Stimulated activated CD8-positive, alpha-beta memory T cell treated with anti-CD3 and anti-CD28 coated beads, Interleukin-12 subunit alpha, Interleukin-12 subunit beta, amount 100 ng/mL, for 4 hours (primary cell): ENCODE data around the gene ST7.

Experiments used
- DNase-seq: peaks from one replicate; pipeline ENCODE4 v3.0.0-alpha.2; 2020; ENCODE audit warnings: low read depth

ST7 gene

DNA sequence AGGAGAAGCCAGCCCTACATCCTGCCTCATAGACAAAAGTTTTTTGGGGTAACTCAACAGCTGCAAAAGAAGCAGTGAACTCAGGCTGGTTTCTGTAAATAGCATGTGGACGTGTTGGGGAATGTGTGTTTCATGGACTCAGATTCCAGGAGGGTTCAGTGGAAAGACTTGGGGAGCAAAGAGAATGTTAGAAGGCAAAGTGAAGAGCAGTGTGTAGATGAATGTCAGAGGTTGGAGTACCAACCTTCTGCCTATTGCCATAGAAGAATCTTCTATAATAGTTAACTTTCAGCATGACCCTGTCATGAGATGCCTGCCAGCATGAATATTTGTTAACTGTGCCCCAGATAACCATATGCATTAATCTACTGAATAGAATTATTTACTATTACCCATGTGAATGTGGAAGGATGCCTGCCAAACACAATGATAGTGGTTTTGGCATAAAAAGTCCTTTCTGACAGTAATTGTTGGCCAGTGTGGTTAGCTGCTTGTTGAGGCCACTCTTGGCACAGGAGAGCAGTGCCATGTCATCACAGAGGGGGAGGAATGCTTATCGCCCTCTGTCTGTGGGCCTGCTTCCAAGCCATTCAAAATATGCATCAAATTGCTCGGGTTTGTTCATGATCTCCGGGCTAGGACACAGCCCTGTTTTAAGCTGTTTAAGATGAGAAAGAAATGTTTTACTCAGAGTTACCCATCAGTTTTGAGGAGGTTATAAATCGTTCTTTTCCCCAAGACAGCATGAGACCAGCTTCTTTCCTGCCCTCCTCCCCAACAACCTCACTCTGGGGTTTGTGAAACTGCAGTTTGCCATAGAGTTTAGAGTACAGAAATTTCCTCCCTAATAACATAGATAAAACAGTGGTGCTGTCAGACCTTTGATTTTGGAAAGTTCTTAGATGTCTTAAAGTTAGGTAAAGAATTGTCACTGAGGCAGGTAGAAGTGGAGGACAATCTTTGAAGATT is 204.2 kb downstream of the ST7 start:
- no peak for DNase-seq

DNA sequence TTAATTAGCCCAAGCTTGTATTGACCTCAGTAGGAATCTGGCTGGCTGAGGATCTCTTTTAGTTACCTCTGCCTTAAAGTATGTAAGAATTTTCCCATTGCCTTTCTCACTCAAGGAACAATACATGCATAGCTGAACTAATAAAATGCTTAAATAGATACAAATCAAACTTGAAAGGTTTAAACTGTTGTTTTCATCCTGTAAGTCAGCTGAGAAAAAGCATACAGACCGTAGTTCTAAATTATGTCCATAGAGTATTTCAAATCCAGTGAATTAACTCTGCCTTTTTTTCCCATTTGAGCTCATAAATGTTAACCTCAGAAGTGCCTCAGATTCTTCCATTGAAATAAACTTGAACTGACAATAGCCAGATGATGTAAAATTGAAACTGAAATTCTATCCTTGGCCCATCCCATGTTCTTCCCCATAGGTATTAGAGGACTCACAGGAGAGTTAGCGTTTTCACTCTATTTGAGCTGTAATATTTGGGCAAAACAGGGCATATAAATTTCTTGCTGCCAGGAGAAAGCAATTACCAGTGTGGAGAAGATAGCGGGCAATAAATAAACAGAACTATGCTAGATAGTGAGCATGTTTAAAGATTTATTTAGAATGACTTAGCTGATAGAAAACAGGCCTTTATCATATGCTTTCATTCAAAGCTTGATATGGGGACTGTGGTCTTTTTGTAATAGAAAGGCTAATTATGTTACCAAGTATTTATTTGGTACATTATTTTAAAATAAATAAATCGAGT is 205.8 kb downstream of the ST7 start:
- DNase-seq: no peak

DNA sequence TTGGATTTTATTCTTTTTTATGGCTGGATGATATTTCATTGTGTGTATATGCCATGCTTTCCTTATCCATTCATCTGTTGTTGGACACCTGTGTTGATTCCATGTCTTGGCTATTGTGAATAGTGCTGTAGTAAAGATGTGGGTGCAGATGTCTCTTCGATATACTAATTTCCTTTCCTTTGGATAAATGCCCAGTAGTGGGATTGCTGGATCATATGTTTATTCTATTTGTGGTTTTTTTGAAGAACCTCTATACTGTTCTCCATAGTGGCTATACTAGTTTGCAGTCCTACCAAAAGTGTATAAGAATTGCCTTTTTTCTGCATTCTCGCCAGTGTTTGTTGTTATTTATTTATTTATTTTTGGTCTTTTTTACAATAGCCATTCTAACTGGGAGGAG is 209.8 kb downstream of the ST7 start:
- DNase-seq: no peak

DNA sequence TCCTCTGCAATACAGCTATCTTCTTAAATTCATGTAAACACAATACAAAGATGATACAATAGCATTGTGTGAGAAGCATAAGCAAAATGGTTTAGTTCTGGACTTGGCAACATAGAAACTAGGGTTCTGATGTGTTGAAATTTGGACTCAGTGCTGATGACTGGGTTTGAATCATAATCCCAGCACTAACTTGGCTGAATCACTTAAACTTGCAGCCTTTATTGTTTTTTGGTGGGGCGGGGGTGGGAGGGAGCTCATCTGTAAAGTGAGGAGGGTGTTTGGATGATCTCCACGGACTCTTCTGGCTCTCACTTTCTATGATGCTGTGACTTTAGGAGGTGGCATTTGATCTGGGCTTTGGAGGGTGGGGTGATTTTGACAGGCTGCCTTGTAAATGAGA is 211.3 kb downstream of the ST7 start:
- no peak for DNase-seq

DNA sequence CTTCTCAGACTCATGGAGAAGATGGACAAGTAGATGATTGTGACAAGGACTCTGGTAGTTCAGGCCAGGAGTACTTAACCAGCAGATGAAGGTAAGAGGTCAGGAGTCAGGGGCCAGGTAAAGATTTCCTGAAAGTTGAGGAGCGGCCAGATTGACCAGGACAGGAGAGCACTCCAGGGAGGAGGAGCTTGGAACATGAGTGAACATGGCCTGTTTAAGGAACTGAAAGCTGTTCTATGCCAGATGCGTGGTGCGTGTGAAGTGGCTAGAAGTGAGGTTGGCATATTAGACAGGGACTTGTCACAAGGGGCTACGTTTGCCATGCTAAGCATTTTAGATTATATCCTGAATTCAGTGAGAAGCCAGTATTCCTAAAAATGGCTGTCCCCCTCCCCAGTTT is 212.4 kb downstream of the ST7 start:
- no peak for DNase-seq

DNA sequence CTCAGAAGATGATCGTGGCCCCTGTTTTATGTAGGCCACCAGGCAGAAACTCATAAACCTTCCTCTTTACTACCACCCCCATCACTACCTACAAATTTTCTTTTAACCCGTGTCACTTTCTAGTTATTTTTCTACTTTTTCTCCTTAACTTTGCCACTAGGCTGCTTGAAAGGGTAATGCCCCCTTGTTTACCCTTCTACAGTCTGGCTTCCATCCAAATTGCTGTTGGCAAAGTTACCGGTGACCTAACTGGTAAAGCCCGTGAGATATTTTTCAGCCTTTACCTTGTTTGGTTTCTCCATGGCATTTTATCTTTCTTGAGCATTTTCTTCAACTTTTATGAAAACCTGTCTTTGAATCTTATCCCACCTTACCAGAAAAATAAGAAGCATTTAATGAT is 216.6 kb downstream of the ST7 start:
- no peak for DNase-seq

DNA sequence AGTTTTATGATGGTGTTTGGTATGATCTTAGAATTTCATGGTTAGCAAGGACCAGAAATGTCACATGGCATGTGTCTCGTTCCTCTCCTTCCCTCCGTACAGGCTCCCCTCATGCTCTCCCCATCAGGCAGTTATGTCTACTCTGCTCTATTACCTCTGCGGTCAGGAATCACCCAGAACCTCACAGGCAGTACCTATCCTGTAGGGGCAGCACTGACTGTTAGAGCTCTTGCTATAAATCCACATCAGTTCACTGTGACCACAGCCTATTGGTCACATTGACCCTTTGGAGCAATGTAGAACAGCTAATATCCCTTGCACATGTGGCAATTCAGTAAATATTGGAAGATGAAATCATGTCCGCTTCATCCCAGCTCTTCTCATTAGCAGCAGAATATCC is 217.8 kb downstream of the ST7 start:
- DNase-seq: no peak

DNA sequence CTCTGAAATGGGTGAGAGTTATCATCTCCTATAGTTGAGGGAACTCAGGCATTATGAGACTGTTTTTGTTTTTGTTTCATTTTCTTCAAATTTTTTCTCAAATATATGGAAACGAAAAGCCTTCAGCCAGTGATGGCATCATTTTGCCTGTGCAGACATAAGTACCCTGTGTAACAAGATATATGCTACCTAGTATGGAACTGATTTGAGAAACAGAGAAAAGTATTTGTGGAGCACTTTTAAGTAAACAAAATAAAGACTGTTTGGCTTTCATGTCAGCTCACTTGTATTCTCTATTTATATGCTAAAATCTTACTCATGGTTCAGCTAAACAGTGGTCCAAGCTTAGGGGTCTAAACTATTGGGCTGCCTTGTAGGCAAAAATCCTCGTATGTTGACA is 219.0 kb downstream of the ST7 start:
- DNase-seq: no peak

DNA sequence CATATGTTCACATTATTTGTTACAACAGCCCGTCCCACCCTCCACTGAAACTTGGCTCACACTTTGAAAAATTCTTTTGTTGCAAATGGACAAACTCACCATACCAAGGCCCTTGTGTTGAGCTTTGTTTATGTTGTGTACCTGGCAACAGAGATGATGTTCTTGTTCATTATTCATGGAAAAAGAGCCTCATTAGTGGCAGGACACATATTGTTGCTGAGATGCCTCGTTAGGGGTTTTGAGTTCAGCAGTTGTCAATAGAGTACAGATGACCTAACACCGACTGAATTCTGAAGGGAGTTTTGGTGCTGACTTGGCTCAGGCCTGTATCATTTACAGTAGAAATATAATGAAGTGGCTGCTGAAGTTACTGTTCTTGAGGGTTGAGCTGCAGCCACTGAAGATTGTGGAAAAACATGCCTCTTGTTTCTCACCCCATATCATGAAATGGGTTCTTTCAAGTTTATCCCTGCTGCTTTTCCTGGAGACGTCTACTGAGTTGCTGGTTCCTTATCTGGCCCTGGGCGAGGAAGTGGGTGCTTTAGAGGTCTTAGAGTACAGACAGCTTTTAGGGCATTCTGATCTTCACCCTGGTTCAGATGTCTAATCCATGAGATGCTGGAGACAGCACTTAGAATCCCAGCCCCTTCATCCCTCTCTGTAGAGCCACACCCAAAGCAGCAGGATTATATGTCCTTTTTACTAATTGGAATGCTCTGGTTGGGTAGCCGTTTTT is 219.9 kb downstream of the ST7 start:
- DNase-seq: no peak

DNA sequence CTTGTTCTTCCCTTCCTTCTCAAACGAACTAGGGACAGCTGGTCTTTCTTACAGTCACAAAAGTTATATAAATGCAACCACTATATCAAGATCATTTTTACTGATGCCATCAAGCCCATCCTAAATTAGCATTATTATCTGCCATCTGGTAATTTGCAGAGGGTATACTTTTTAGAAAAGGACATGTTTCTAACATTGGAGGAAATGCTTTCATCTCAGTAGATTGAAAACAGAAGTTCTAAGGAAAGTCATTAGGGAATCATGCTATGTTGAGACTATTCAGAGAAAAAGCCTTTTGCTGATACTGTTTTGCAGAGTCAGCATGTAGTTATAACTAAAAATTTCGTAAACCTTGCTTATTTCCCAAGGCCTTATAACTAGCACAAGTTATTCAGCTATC is 222.9 kb downstream of the ST7 start:
- DNase-seq: no peak

DNA sequence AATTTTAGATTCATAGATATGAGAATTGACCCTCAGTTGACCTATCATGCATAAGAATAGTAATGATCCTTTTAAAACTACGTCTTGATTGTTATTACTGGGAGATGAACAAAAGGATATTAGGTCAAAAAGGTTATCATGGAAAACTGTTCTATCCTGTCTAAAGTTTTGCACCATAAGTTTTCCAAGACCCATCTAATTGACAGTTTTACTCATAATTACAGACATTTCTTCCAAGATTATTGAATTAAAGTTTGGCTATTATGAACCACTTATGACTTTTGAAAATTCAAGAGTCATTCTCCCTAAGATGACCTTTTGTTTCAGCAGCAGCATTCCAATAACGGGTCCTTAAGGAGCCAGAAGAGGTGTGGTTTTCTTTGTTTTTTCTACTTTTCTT is 225.3 kb downstream of the ST7 start:
- no peak for DNase-seq

DNA sequence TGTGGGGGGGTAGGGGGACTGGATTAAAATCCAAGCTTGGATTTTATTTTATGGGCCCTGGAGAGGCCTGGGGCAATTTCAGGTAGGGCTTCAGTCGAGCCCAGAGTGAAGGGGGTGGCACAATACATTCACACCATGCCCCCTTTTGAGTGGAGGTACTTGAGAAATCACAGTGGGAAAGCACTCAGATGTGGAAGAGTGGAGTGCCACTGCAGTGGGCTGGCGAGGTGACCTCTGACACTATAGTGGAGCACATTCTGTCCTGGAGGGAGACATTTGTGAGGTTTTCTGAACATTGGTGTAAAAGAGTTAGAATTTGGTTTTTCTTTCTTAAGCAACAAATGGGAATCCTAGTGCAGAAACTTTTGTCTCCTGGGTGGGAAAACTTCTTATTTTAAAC is 226.4 kb downstream of the ST7 start:
- DNase-seq: no peak

DNA sequence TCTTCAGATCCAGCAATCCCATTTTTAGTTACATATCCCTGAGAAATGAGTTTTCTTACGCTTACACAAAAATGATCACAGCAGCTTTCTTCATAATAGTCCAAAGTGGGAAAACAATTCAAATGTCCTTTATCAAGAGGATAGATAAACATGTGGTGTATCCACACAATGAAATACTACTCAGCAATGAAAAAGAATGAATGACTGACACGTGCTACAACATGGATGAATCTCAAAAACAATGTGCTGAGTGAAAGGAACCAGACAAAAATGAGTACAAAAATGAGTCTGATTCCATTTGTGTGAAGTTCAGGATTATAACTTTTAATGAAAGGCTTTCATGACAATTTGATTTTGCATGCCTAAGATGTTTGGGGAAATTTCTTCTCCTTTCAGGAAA is 230.4 kb downstream of the ST7 start:
- no peak for DNase-seq

DNA sequence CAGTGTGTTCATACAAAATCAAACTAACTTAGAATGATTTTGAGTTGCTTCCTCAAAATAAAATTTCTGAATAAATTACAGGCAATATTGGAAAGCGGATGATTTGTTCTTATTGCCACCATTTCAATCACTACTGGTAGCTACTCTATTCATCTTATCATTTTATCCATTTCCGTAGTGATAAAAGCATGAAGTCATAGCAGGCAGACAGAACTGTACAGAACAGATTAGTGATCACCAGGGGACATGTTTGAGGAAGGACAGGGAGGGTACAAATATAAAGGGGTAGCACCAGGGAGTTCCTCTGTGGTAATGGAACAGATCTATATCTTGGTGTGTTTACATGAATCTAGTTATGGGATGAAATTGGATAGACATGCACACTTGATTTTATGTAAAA is 231.1 kb downstream of the ST7 start:
- no peak for DNase-seq

DNA sequence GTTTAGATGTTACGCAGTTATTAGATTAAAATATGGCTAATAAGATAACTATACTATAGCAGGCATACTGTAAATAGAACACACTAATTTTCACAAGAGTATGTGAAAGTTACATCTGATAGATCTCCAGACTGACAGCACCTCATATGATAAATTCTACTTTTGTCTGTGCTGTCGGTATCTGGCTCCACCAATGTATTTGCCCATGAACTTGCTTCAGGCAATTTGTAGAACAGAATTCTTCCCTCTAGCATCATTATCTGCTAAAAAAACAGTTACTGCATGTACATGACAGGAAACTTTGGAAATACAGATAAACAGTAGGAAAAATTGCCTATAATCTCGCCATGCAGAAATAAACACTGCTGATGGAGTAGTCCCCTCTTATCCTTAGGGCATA is 231.8 kb downstream of the ST7 start:
- no peak for DNase-seq

DNA sequence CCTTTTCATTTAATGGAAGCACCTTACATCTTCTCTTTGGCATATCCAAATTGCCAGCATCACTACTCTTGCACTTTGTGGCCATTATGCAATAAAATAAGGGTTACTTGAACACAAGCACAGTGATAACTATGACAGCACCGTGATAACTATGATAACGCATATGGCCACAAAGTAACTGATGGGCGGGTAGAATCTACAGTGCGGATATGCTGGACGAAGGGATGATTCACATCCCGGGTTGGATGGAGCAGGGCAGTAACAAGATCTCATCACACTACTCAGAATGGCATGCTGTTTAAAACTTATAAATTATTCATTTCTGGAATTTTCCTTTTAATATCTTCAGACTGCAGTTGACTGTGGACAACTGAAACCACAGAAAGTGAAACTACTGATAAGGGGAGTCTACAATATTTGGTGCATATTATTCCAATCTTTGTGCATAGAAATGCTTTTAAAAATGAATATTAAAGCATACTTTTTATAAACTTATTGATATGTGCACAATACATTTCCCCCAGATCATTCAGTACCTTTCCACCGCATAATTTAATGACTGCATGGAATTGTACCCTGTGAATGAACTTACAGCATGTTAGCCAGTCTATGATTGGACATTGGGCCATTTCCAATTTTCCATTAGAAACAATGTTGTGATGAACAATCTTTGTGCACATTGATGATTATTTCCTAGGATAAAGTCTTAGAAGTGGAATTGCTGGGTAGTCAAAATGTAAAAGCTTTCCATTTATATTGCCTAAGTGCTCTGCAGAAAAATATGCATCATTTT is 233.1 kb downstream of the ST7 start:
- DNase-seq: no peak

DNA sequence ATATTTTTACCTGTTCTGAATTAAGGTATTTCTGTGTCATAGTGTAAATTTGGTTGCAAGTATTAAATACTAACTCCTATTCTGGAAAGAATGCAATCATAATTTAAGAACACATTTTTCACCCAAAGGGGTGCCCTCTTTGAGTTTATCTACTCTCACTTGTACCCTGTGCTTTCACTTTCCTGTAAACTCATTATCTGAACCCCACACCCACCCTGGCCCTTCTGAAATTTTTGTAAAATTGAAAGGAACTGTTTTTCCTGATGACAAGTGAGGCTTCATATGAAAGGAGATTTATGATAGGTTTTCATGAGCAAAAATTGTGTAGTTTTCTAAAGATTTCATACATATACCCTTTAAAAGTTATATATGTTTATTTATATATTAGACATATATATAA is 235.1 kb downstream of the ST7 start:
- DNase-seq: no peak

DNA sequence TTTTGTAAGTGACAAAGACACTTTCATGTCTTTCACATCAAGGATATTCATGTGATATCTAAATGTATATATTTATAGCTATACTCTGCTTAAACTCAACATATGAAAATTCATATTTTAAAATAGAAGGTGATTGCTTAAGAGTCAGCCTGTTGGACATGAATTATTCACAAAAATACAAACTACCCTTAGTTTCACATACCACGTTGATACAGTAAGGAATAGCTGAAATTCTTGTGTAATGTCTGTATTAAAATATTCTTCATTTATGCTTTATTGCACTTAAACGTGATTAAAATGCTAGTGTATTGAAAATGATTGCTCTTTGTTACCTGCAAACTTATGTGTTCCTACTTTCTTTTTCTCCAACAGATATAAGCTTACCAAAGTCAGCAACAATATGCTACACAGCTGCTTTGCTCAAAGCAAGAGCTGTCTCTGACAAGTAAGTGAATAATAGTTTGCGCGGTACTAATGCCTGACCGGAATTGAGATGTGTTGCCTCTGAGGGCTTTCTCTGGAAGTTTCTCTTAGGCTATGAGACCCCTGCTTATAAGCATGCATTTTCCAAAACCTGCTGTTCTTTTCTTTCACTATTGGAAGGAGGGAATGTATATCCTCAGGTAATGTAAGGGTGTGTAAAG is 235.8 kb downstream of the ST7 start:
- DNase-seq: no peak

DNA sequence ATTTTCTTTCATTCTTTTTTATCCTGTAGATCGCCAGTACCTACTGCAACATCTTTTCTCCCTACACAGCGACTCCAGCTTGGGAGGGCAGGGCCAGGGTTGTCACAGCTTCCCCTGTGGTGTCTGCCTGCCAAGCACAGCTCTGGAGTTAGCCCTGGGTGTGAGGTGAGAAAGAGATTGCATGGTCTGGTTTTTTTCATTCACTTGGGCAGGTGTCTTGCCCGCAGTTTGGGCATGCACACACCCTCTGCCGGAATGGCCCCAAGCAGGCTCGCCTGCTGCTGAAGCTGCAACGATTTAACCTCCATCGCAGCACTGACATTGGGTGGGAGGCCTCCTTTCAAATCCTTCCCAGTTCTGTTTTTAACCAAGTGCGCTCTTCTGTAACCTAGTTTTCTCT is 236.8 kb downstream of the ST7 start:
- DNase-seq: no peak

DNA sequence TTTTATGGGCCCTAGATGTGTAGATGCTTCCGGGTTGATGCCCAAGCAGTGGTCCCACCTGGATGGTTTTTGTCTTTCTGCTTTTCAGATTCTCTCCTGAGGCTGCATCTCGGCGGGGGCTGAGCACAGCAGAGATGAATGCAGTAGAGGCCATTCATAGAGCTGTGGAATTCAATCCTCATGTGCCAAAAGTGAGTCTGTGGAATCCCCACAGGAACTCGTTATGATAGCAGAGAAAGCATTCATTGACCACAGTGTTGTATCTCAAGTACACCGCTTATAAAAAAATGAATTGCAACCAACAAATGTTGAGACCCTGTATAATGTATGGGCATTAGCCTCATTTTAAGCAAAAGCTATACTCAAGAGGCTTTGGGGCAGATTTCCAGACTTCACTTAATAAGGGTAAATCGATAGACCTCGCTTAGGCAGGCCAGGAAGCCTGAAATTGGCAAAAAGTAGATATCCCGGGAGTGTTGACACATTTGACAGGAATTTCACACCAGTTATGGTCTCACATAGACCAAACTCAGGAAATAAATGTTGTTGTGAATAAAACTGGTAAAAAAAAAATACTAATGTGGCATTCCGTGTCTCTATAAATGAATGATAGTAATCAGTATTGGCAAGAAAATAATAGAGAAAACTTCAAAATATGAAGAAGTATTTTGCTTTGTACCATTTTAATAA is 237.6 kb downstream of the ST7 start:
- no peak for DNase-seq

DNA sequence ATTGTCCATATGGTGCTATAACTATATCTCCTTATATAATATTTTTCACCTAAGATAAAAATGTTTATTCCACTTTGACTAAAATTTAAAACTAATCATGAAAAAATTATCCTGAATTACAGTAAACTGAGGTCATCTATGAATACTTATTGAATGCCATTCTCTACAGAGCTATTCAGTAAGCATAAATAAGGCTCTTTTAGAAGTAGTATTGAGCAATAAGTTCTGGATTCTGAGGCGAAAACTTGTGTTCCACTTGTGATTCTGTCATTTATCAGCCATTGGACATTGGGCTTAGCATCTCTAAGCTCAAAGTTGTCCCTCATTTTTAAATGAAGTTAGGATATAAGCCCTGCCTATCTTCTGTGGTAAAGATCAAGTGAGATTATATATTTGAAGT is 238.8 kb downstream of the ST7 start:
- DNase-seq: no peak
